Astrocyte (in vitro differentiated cells and primary cell): ENCODE data around the gene CCNL2. TPM values are rescaled to one million over a fixed set of nuclear protein-coding genes. Genes with fewer than 3 reads are reported as not detected.

ENCODE experiments used
- DNase-seq: peaks from one replicate; pipeline ENCODE4 v3.0.0-alpha.2; 2010; ENCODE audit warnings: low read depth
- FAIRE-seq: peaks from 2 replicates; lab custom pipeline; 2011; peaks lifted over from hg19 to GRCh38; lab: Jason Lieb, UNC
- H2AFZ ChIP-seq: 2 replicates; pipeline ENCODE4 v1.6.0; 2012; ENCODE audit warnings: low read depth, low read length, inconsistent platforms
- H3K27ac ChIP-seq: 2 replicates; pipeline ENCODE4 v1.5.1; 2011; ENCODE audit warnings: low read depth, low read length, inconsistent platforms
- H3K27me3 ChIP-seq: 2 replicates; pipeline ENCODE4 v1.6.0; 2011; ENCODE audit warnings: low read length, inconsistent platforms; ENCODE audit not compliant: insufficient read depth
- H3K36me3 ChIP-seq: 2 replicates; pipeline ENCODE4 v1.5.1; 2011; ENCODE audit warnings: low read length, inconsistent platforms; ENCODE audit not compliant: insufficient read depth
- H3K4me1 ChIP-seq: 2 replicates; pipeline ENCODE4 v1.5.1; 2011; ENCODE audit warnings: low read length, inconsistent platforms; ENCODE audit not compliant: insufficient read depth
- H3K4me2 ChIP-seq: 2 replicates; pipeline ENCODE4 v1.6.0; 2012; ENCODE audit warnings: low read length, inconsistent platforms
- H3K4me3 ChIP-seq: 2 replicates; pipeline ENCODE4 v1.5.1; 2011; ENCODE audit warnings: low read depth, mild to moderate bottlenecking, low read length, inconsistent platforms; ENCODE audit not compliant: insufficient read depth
- H3K79me2 ChIP-seq: 2 replicates; pipeline ENCODE4 v1.6.0; 2012; ENCODE audit warnings: mild to moderate bottlenecking, low read length, inconsistent platforms; ENCODE audit not compliant: insufficient read depth
- H3K9ac ChIP-seq: 2 replicates; pipeline ENCODE4 v1.6.0; 2012; ENCODE audit warnings: mild to moderate bottlenecking, low read length, inconsistent platforms
- H3K9me3 ChIP-seq: 2 replicates; pipeline ENCODE4 v1.5.1; 2012; ENCODE audit warnings: low read depth, mild to moderate bottlenecking, low read length, inconsistent platforms; ENCODE audit not compliant: insufficient read depth
- H4K20me1 ChIP-seq: 2 replicates; pipeline ENCODE4 v1.6.0; 2012; ENCODE audit warnings: low read length, inconsistent platforms; ENCODE audit not compliant: insufficient read depth
- H3K27ac Mint-ChIP-seq: one replicate; pipeline ENCODE4 v1.8.0; 2021; ENCODE audit warnings: mild to moderate bottlenecking, mixed read lengths; ENCODE audit not compliant: unreplicated experiment
- H3K27me3 Mint-ChIP-seq: one replicate; pipeline ENCODE4 v1.8.0; 2021; ENCODE audit warnings: low read depth, mixed read lengths; ENCODE audit not compliant: unreplicated experiment
- H3K36me3 Mint-ChIP-seq: one replicate; pipeline ENCODE4 v1.8.0; 2021; ENCODE audit warnings: low read depth, mixed read lengths; ENCODE audit not compliant: unreplicated experiment
- H3K4me1 Mint-ChIP-seq: one replicate; pipeline ENCODE4 v1.8.0; 2021; ENCODE audit warnings: low read depth, mixed read lengths; ENCODE audit not compliant: unreplicated experiment
- H3K4me3 Mint-ChIP-seq: one replicate; pipeline ENCODE4 v1.8.0; 2021; ENCODE audit warnings: mild to moderate bottlenecking, moderate library complexity, mixed read lengths; ENCODE audit not compliant: unreplicated experiment
- H3K9me3 Mint-ChIP-seq: one replicate; pipeline ENCODE4 v1.8.0; 2021; ENCODE audit warnings: mild to moderate bottlenecking, mixed read lengths; ENCODE audit not compliant: unreplicated experiment
- EZH2 ChIP-seq: IDR thresholded peaks from 2 replicates; pipeline ENCODE4 v1.6.1; 2012; ENCODE audit warnings: mild to moderate bottlenecking, low read length, inconsistent platforms; ENCODE audit not compliant: insufficient read depth
- total RNA-seq: library from RNA; stranded (reverse); gene quantifications from 2 replicates; pipeline ENCODE4 v1.2.1, GENCODE V29; 2021
- TF ChIP-seq, protein P1 (sequence below): IDR thresholded peaks from 2 replicates; pipeline ENCODE4 v1.5.1; 2011; ENCODE audit warnings: low read depth, mild to moderate bottlenecking, inconsistent platforms, low read length, moderate library complexity; ENCODE audit not compliant: insufficient read depth

Gene CCNL2
- total RNA-seq, 1 donor from 2014 or later: 194 TPM

DNA sequence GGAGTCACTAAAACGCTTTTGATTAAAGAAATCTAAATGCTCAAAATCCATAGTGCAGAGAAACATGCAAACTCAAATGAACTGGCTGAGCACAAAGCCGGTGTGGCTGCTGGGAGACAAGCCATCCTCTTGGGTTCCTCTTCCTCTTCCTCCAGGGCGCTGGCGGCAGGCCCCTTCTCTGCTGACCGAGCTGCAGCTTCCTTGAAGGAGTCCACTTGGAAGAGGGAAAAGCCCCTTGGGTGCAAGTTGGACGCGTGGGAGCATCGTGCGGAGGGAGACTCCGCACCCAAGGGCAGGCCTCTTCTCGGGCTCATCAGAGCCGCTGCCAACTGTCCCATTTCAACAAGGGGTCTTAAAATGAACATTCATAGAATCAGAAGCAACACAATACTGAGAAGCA lies 7.9 kb downstream of the CCNL2 start:
- Mint-ChIP-seq H3K27me3 (no peaks in the 10 kb centered on the region), H3K36me3 (peaks cover 24% of the 10 kb centered on the region), H3K27ac (no peak overlapping the region), H3K4me1 (peaks cover 6% of the 10 kb centered on the region), H3K9me3 (no peaks in the 10 kb centered on the region), H3K4me3 (no peak overlapping the region)
- H2AFZ ChIP-seq: no peak overlapping the region
- no peaks in the 10 kb centered on the region for H3K4me1 ChIP-seq
- H3K27me3 ChIP-seq: no peaks in the 10 kb centered on the region
- peaks cover 65% of the 10 kb centered on the region for H3K79me2 ChIP-seq
- peaks cover 64% of the 10 kb centered on the region for H3K36me3 ChIP-seq
- no peak overlapping the region for H3K27ac ChIP-seq
- TF ChIP-seq EZH2: no peak
- TF ChIP-seq, protein P1, sequence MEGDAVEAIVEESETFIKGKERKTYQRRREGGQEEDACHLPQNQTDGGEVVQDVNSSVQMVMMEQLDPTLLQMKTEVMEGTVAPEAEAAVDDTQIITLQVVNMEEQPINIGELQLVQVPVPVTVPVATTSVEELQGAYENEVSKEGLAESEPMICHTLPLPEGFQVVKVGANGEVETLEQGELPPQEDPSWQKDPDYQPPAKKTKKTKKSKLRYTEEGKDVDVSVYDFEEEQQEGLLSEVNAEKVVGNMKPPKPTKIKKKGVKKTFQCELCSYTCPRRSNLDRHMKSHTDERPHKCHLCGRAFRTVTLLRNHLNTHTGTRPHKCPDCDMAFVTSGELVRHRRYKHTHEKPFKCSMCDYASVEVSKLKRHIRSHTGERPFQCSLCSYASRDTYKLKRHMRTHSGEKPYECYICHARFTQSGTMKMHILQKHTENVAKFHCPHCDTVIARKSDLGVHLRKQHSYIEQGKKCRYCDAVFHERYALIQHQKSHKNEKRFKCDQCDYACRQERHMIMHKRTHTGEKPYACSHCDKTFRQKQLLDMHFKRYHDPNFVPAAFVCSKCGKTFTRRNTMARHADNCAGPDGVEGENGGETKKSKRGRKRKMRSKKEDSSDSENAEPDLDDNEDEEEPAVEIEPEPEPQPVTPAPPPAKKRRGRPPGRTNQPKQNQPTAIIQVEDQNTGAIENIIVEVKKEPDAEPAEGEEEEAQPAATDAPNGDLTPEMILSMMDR: no peak
- peaks cover 67% of the 10 kb centered on the region for H4K20me1 ChIP-seq
- H3K4me3 ChIP-seq: no peak overlapping the region
- FAIRE-seq (no peak), DNase-seq (no peak)
- H3K4me2 ChIP-seq: no peak overlapping the region
- H3K9me3 ChIP-seq: no peaks in the 10 kb centered on the region
- H3K9ac ChIP-seq: no peak overlapping the region

DNA sequence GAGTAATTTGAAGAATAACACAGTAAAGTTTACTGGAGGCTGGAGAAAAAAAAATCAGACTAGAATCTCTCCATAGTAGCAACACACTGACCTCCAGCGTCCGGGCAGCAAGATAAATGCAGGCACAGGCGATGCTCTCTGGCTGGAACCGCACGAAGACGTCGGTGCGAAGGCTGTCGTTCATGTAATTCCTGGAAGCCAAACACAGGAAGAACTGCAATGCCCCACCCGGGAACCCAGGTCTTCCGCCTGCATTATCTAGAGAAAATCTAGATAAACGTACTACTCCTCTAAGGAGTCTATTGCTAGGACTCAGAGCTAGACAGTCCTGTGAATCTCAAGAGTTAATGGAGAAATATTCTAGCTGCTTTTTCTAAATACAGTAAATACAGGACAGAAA lies 8.5 kb downstream of the CCNL2 start:
- H3K9me3 Mint-ChIP-seq: no peaks in the 10 kb centered on the region
- H3K27me3 Mint-ChIP-seq: no peaks in the 10 kb centered on the region
- DNase-seq (no peak), FAIRE-seq (no peak)
- Histone ChIP-seq H3K4me1 (no peaks in the 10 kb centered on the region), H3K27me3 (no peaks in the 10 kb centered on the region), H3K36me3 (peaks cover 70% of the 10 kb centered on the region), H3K4me2 (no peak overlapping the region), H2AFZ (no peak overlapping the region), H3K4me3 (no peak overlapping the region), H4K20me1 (peaks cover 71% of the 10 kb centered on the region), H3K27ac (no peak overlapping the region), H3K79me2 (peaks cover 61% of the 10 kb centered on the region), H3K9ac (no peak overlapping the region), H3K9me3 (no peaks in the 10 kb centered on the region)
- no peak overlapping the region for H3K4me3 Mint-ChIP-seq
- H3K27ac Mint-ChIP-seq: no peak overlapping the region
- H3K4me1 Mint-ChIP-seq: peaks cover 6% of the 10 kb centered on the region
- peaks cover 27% of the 10 kb centered on the region for H3K36me3 Mint-ChIP-seq
- TF ChIP-seq, protein P1: no peak
- TF ChIP-seq EZH2: no peak

DNA sequence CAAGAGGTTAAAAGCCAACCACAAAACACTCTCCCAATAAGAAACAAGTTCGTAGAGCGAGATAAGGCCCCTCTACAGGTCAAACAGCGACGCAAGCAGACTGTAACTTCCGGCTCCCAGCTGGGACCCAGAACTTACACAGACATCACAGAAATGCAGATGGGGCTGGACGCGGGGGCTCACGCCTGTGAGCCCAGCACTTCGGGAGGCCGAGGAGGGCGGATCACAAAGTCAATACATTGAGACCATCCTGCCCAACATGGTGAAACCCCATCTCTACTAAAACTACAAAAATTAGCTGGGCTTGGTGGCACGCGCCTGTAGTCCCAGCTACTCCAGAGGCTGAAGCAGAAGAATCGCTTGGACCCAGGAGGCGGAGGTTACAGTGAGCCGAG lies 11.1 kb downstream of the CCNL2 start:
- peaks cover 53% of the 10 kb centered on the region for H4K20me1 ChIP-seq
- H3K4me3 ChIP-seq: no peak overlapping the region
- no peak for DNase-seq
- Mint-ChIP-seq H3K36me3 (peaks cover 19% of the 10 kb centered on the region), H3K9me3 (no peaks in the 10 kb centered on the region), H3K4me1 (no peaks in the 10 kb centered on the region), H3K27ac (no peak overlapping the region), H3K27me3 (no peaks in the 10 kb centered on the region), H3K4me3 (peak overlapping the region; percentile 40)
- no peaks in the 10 kb centered on the region for H3K27me3 ChIP-seq
- no peak for FAIRE-seq
- H3K9ac ChIP-seq: no peak overlapping the region
- peaks cover 40% of the 10 kb centered on the region for H3K79me2 ChIP-seq
- H3K36me3 ChIP-seq: peaks cover 57% of the 10 kb centered on the region
- H3K4me1 ChIP-seq: no peaks in the 10 kb centered on the region
- TF ChIP-seq, protein P1: no peak
- TF ChIP-seq EZH2: no peak
- no peak overlapping the region for H2AFZ ChIP-seq
- no peak overlapping the region for H3K27ac ChIP-seq
- H3K4me2 ChIP-seq: no peak overlapping the region
- H3K9me3 ChIP-seq: no peaks in the 10 kb centered on the region
